B cell (primary cell): ENCODE results near the gene ITPKB.

Experiments used
- CTCF ChIP-seq: fragments of 200-600 bp; IDR thresholded peaks from one replicate; pipeline ENCODE4 v1.8.0; 2022; ENCODE audit warnings: antibody characterized with exemption, mild to moderate bottlenecking
- EZH2 ChIP-seq: IDR thresholded peaks from 2 replicates; pipeline ENCODE4 v1.6.1; 2012; ENCODE audit warnings: borderline replicate concordance, low read depth, mild to moderate bottlenecking, moderate library complexity, low read length; ENCODE audit not compliant: insufficient read depth, poor library complexity, severe bottlenecking

- TF ChIP-seq CTCF: no peak
- TF ChIP-seq EZH2: no peak
Observed at GRCh38 chr1:226749467-226749866, 10.4 kb upstream of the ITPKB start.
